ENCODE results near the gene SLC38A8.

GRCh38 chr16:84047206-84047605 is 4.6 kb upstream of the SLC38A8 start:
- TF ChIP-seq CTCF (IDR thresholded peaks at IDR 0.05) (no peak), POLR2A (IDR thresholded peaks at IDR 0.05) (no peak)
